ENCODE data around the gene YPEL2.
"Not testable (repeated sequence)": the region's sequence is repeated elsewhere in the genome, so short reads cannot be mapped to it uniquely, and the experiment has no call there.

The YPEL2 gene

GRCh38 chr17:59389066-59389465 is 57.6 kb downstream of the YPEL2 start:
- Histone ChIP-seq H4K91ac (ENCODE audit: low read depth, low read length, poor library complexity) (no peak overlapping the region), H3K23ac (ENCODE audit: low read depth, low read length, poor library complexity) (no peak overlapping the region), H2AFZ (ENCODE audit: low read length) (no peak overlapping the region), H3K79me1 (ENCODE audit: low read depth, low read length) (no peaks in the 10 kb centered on the region), H3K4me2 (ENCODE audit: insufficient read depth, low read length, poor library complexity, severe bottlenecking) (no peak overlapping the region), H3K9me3 (replicated peaks in 1 of 2; ENCODE audit: control insufficient read depth in 2 of 2, insufficient read depth in 1 of 2, low read depth in 1 of 2, low read length in 2 of 2) (no peaks in the 10 kb centered on the region), H2BK5ac (ENCODE audit: low read length) (no peak overlapping the region), H3K27me3 (ENCODE audit: control insufficient read depth in 3 of 3, insufficient read depth in 3 of 3, low read depth in 1 of 3, low read length in 3 of 3) (no peaks in the 10 kb centered on the region), H2BK15ac (ENCODE audit: low read length) (no peak overlapping the region), H3K9ac (ENCODE audit: low read depth, low read length, poor library complexity) (no peak overlapping the region), H3K27ac (replicated peaks; ENCODE audit: low read length) (no peak overlapping the region), H4K8ac (ENCODE audit: low read depth, low read length) (no peak overlapping the region), H3K36me3 (replicated peaks in 1 of 2; ENCODE audit: control insufficient read depth in 2 of 2, insufficient read depth in 2 of 2, low read length in 2 of 2) (peaks cover 10 to 16% of the 10 kb centered on the region in 2 donors), H2BK120ac (ENCODE audit: low read depth, low read length) (no peak overlapping the region), H2AK5ac (ENCODE audit: low read depth, low read length) (no peak overlapping the region), H2BK12ac (ENCODE audit: low read length) (no peak overlapping the region), H3K4ac (ENCODE audit: low read length) (no peak overlapping the region), H3K4me1 (ENCODE audit: control insufficient read depth in 2 of 2, insufficient read depth in 1 of 2, low read depth in 1 of 2, low read length in 2 of 2) (peaks cover 0 to 6% of the 10 kb centered on the region in 2 donors), H3K4me3 (ENCODE audit: low read length in 2 of 2) (no peak overlapping the region), H3K14ac (ENCODE audit: low read length) (no peak overlapping the region), H3K18ac (ENCODE audit: low read length) (no peak overlapping the region)
- DNase-seq (ENCODE audit: low spot score) = no peak
- no CpG with 5 or more reads among the region's 5 CpGs for WGBS, 2 donors (ENCODE audit: extremely low coverage in 2 of 2, insufficient read length in 2 of 2, insufficient replicate concordance in 1 of 2)

GRCh38 chr17:59391021-59391420 is 59.6 kb downstream of the YPEL2 start:
- no CpG with 5 or more reads among the region's 4 CpGs for WGBS, 2 donors (ENCODE audit: extremely low coverage in 2 of 2, insufficient read length in 2 of 2, insufficient replicate concordance in 1 of 2)
- no peak overlapping the region for H3K27ac ChIP-seq (replicated peaks; ENCODE audit: low read length)

GRCh38 chr17:59392973-59393679 is 61.7 kb downstream of the YPEL2 start:
- no peak for DNase-seq (ENCODE audit: low spot score)
- peaks cover 21 to 31% of the 10 kb centered on the region in 2 donors for H3K36me3 ChIP-seq (replicated peaks in 1 of 2; ENCODE audit: control insufficient read depth in 2 of 2, insufficient read depth in 2 of 2, low read length in 2 of 2)
- H3K4me2 ChIP-seq (ENCODE audit: insufficient read depth, low read length, poor library complexity, severe bottlenecking) = no peak overlapping the region
- peaks cover 0 to 2% of the 10 kb centered on the region in 2 donors for H3K4me1 ChIP-seq (ENCODE audit: control insufficient read depth in 2 of 2, insufficient read depth in 1 of 2, low read depth in 1 of 2, low read length in 2 of 2)
- no peak overlapping the region for H3K9ac ChIP-seq (ENCODE audit: low read depth, low read length, poor library complexity)
- H2AK5ac ChIP-seq (ENCODE audit: low read depth, low read length) = no peak overlapping the region
- no peak overlapping the region for H2BK5ac ChIP-seq (ENCODE audit: low read length)
- no peak overlapping the region for H3K4me3 ChIP-seq (ENCODE audit: low read length in 2 of 2)
- peaks cover 10% of the 10 kb centered on the region in 2 donors for H3K9me3 ChIP-seq (replicated peaks in 1 of 2; ENCODE audit: control insufficient read depth in 2 of 2, insufficient read depth in 1 of 2, low read depth in 1 of 2, low read length in 2 of 2)
- no peak overlapping the region for H4K91ac ChIP-seq (ENCODE audit: low read depth, low read length, poor library complexity)
- H2BK120ac ChIP-seq (ENCODE audit: low read depth, low read length) = no peak overlapping the region
- no peak overlapping the region for H3K27ac ChIP-seq (replicated peaks; ENCODE audit: low read length)
- no peak overlapping the region for H3K4ac ChIP-seq (ENCODE audit: low read length)
- WGBS, 2 donors (ENCODE audit: extremely low coverage in 2 of 2, insufficient read length in 2 of 2, insufficient replicate concordance in 1 of 2) = no CpG with 5 or more reads among the region's 7 CpGs
- H3K18ac ChIP-seq (ENCODE audit: low read length) = no peak overlapping the region
- H3K23ac ChIP-seq (ENCODE audit: low read depth, low read length, poor library complexity) = no peak overlapping the region
- no peaks in the 10 kb centered on the region for H3K27me3 ChIP-seq (ENCODE audit: control insufficient read depth in 3 of 3, insufficient read depth in 3 of 3, low read depth in 1 of 3, low read length in 3 of 3)
- H2BK12ac ChIP-seq (ENCODE audit: low read length) = no peak overlapping the region
- H2BK15ac ChIP-seq (ENCODE audit: low read length) = no peak overlapping the region
- no peak overlapping the region for H2AFZ ChIP-seq (ENCODE audit: low read length)
- H3K14ac ChIP-seq (ENCODE audit: low read length) = no peak overlapping the region
- no peaks in the 10 kb centered on the region for H3K79me1 ChIP-seq (ENCODE audit: low read depth, low read length)
- no peak overlapping the region for H4K8ac ChIP-seq (ENCODE audit: low read depth, low read length)

More at GRCh38 chr17:59391021-59391420, 59.6 kb downstream of the YPEL2 start:
- Histone ChIP-seq H3K18ac (ENCODE audit: low read length) (no peak overlapping the region), H2BK15ac (ENCODE audit: low read length) (no peak overlapping the region), H3K27me3 (ENCODE audit: control insufficient read depth in 3 of 3, insufficient read depth in 3 of 3, low read depth in 1 of 3, low read length in 3 of 3) (no peaks in the 10 kb centered on the region), H2AFZ (ENCODE audit: low read length) (no peak overlapping the region), H3K23ac (ENCODE audit: low read depth, low read length, poor library complexity) (no peak overlapping the region), H3K36me3 (replicated peaks in 1 of 2; ENCODE audit: control insufficient read depth in 2 of 2, insufficient read depth in 2 of 2, low read length in 2 of 2) (peaks cover 15 to 16% of the 10 kb centered on the region in 2 donors), H2BK5ac (ENCODE audit: low read length) (no peak overlapping the region), H2BK120ac (ENCODE audit: low read depth, low read length) (no peak overlapping the region), H3K9me3 (replicated peaks in 1 of 2; ENCODE audit: control insufficient read depth in 2 of 2, insufficient read depth in 1 of 2, low read depth in 1 of 2, low read length in 2 of 2) (peaks cover 7% of the 10 kb centered on the region in 2 donors), H3K4ac (ENCODE audit: low read length) (no peak overlapping the region), H3K4me3 (ENCODE audit: low read length in 2 of 2) (no peak overlapping the region), H2AK5ac (ENCODE audit: low read depth, low read length) (no peak overlapping the region), H3K4me2 (ENCODE audit: insufficient read depth, low read length, poor library complexity, severe bottlenecking) (no peak overlapping the region), H3K79me1 (ENCODE audit: low read depth, low read length) (no peaks in the 10 kb centered on the region), H2BK12ac (ENCODE audit: low read length) (no peak overlapping the region), H4K91ac (ENCODE audit: low read depth, low read length, poor library complexity) (no peak overlapping the region), H3K9ac (ENCODE audit: low read depth, low read length, poor library complexity) (no peak overlapping the region), H3K4me1 (ENCODE audit: control insufficient read depth in 2 of 2, insufficient read depth in 1 of 2, low read depth in 1 of 2, low read length in 2 of 2) (peaks cover 0 to 6% of the 10 kb centered on the region in 2 donors), H4K8ac (ENCODE audit: low read depth, low read length) (no peak overlapping the region), H3K14ac (ENCODE audit: low read length) (no peak overlapping the region)
- no peak for DNase-seq (ENCODE audit: low spot score)

GRCh38 chr17:59393742-59394410 is 62.4 kb downstream of the YPEL2 start:
- no CpG with 5 or more reads among the region's 35 CpGs for WGBS, 2 donors (ENCODE audit: extremely low coverage in 2 of 2, insufficient read length in 2 of 2, insufficient replicate concordance in 1 of 2)
- not testable (repeated sequence) for H3K27me3 ChIP-seq (ENCODE audit: control insufficient read depth in 3 of 3, insufficient read depth in 3 of 3, low read depth in 1 of 3, low read length in 3 of 3)

More at GRCh38 chr17:59393742-59394410, 62.4 kb downstream of the YPEL2 start:
- H3K18ac ChIP-seq (ENCODE audit: low read length); H3K4me1 ChIP-seq (ENCODE audit: control insufficient read depth in 2 of 2, insufficient read depth in 1 of 2, low read depth in 1 of 2, low read length in 2 of 2); H2AFZ ChIP-seq (ENCODE audit: low read length); H2BK15ac ChIP-seq (ENCODE audit: low read length); H2AK5ac ChIP-seq (ENCODE audit: low read depth, low read length); H2BK12ac ChIP-seq (ENCODE audit: low read length); H3K23ac ChIP-seq (ENCODE audit: low read depth, low read length, poor library complexity); H3K79me1 ChIP-seq (ENCODE audit: low read depth, low read length); H3K14ac ChIP-seq (ENCODE audit: low read length); H3K4ac ChIP-seq (ENCODE audit: low read length); H3K27ac ChIP-seq (replicated peaks; ENCODE audit: low read length); H3K4me3 ChIP-seq (ENCODE audit: low read length in 2 of 2); H4K91ac ChIP-seq (ENCODE audit: low read depth, low read length, poor library complexity); H4K8ac ChIP-seq (ENCODE audit: low read depth, low read length); H2BK5ac ChIP-seq (ENCODE audit: low read length); H3K4me2 ChIP-seq (ENCODE audit: insufficient read depth, low read length, poor library complexity, severe bottlenecking); H3K9ac ChIP-seq (ENCODE audit: low read depth, low read length, poor library complexity); DNase-seq (ENCODE audit: low spot score); H2BK120ac ChIP-seq (ENCODE audit: low read depth, low read length); H3K9me3 ChIP-seq (replicated peaks in 1 of 2; ENCODE audit: control insufficient read depth in 2 of 2, insufficient read depth in 1 of 2, low read depth in 1 of 2, low read length in 2 of 2): not testable (repeated sequence)
- peaks cover 21 to 31% of the 10 kb centered on the region in 2 donors for H3K36me3 ChIP-seq (replicated peaks in 1 of 2; ENCODE audit: control insufficient read depth in 2 of 2, insufficient read depth in 2 of 2, low read length in 2 of 2)
